ENCODE data around the gene MTPN. TPM values are rescaled to one million over a fixed set of nuclear protein-coding genes. Genes with fewer than 3 reads are reported as not detected.

Gene MTPN
- total RNA-seq, 1 donor from 2014 or later: 67.9 TPM

GRCh38 chr7:135946289-135947055 is 30.7 kb downstream of the MTPN start:
- peaks cover 54% of the 10 kb centered on the region for H3K4me1 ChIP-seq

GRCh38 chr7:135944753-135945152 is 32.4 kb downstream of the MTPN start:
- no peak for TF ChIP-seq CTCF (IDR thresholded peaks at IDR 0.05; ENCODE audit: borderline replicate concordance)
- Histone ChIP-seq H3K9me3 (replicated peaks) (no peaks in the 10 kb centered on the region), H3K27me3 (ENCODE audit: low read depth) (no peaks in the 10 kb centered on the region), H3K4me1 (peaks cover 54% of the 10 kb centered on the region), H3K27ac (replicated peaks) (no peak overlapping the region), H3K36me3 (peaks cover 19% of the 10 kb centered on the region), H3K4me3 (no peak overlapping the region)
- DNase-seq: no peak
- intact Hi-C loops (cut with micrococcal nuclease): no loop called here

More at GRCh38 chr7:135946289-135947055, 30.7 kb downstream of the MTPN start:
- no peak for TF ChIP-seq CTCF (IDR thresholded peaks at IDR 0.05; ENCODE audit: borderline replicate concordance)
- peaks cover 34% of the 10 kb centered on the region for H3K36me3 ChIP-seq
- no peak for DNase-seq
- H3K27me3 ChIP-seq (ENCODE audit: low read depth): no peaks in the 10 kb centered on the region
- H3K4me3 ChIP-seq: no peak overlapping the region
- intact Hi-C loops (cut with micrococcal nuclease): no loop called here
- H3K27ac ChIP-seq (replicated peaks): no peak overlapping the region
- no peaks in the 10 kb centered on the region for H3K9me3 ChIP-seq (replicated peaks)

GRCh38 chr7:135943134-135943879 is 33.9 kb downstream of the MTPN start:
- peaks cover 69% of the 10 kb centered on the region for H3K4me1 ChIP-seq
- no peak for TF ChIP-seq CTCF (IDR thresholded peaks at IDR 0.05; ENCODE audit: borderline replicate concordance)
- H3K36me3 ChIP-seq: peaks cover 9% of the 10 kb centered on the region
- H3K4me3 ChIP-seq: no peak overlapping the region
- no peak overlapping the region for H3K27ac ChIP-seq (replicated peaks)
- no peaks in the 10 kb centered on the region for H3K27me3 ChIP-seq (ENCODE audit: low read depth)
- no peak for DNase-seq
- intact Hi-C loops (cut with micrococcal nuclease): no loop called here
- H3K9me3 ChIP-seq (replicated peaks): no peaks in the 10 kb centered on the region

- no peak for DNase-seq
- intact Hi-C loops (cut with micrococcal nuclease): no loop called here
- Histone ChIP-seq H3K4me1 (peaks cover 76% of the 10 kb centered on the region), H3K36me3 (peaks cover 9% of the 10 kb centered on the region), H3K27me3 (ENCODE audit: low read depth) (no peaks in the 10 kb centered on the region), H3K4me3 (no peak overlapping the region), H3K27ac (replicated peaks) (no peak overlapping the region), H3K9me3 (replicated peaks) (no peaks in the 10 kb centered on the region)
- TF ChIP-seq CTCF (IDR thresholded peaks at IDR 0.05; ENCODE audit: borderline replicate concordance): no peak
These were observed 34.5 kb downstream of the MTPN start for GRCh38 chr7:135942614-135943013.

- H3K9me3 ChIP-seq (replicated peaks): no peaks in the 10 kb centered on the region
- H3K4me1 ChIP-seq: peaks cover 83% of the 10 kb centered on the region
These were observed 36.8 kb downstream of the MTPN start for GRCh38 chr7:135940077-135941075.

More at GRCh38 chr7:135940077-135941075, 36.8 kb downstream of the MTPN start:
- no peaks in the 10 kb centered on the region for H3K36me3 ChIP-seq
- H3K27me3 ChIP-seq (ENCODE audit: low read depth): no peaks in the 10 kb centered on the region
- DNase-seq: no peak
- no peak overlapping the region for H3K27ac ChIP-seq (replicated peaks)
- no peak for TF ChIP-seq CTCF (IDR thresholded peaks at IDR 0.05; ENCODE audit: borderline replicate concordance)
- intact Hi-C loops (cut with micrococcal nuclease): no loop called here
- H3K4me3 ChIP-seq: no peak overlapping the region
